HL-60 (cell line): ENCODE data around the gene GPR37.

Experiments
- POLR2AphosphoS5 ChIP-seq: IDR thresholded peaks from 2 replicates; pipeline ENCODE4 v1.6.1; 2012; ENCODE audit warnings: low read depth
- TF ChIP-seq, protein P1 (sequence below): IDR thresholded peaks from 2 replicates; pipeline ENCODE4 v1.6.1; 2012; ENCODE audit warnings: low read depth; ENCODE audit not compliant: insufficient replicate concordance
- TF ChIP-seq, protein P2 (sequence below): IDR thresholded peaks from one replicate; pipeline ENCODE4 v1.5.1; 2011; ENCODE audit warnings: low read length, control low read depth, inconsistent platforms; ENCODE audit not compliant: insufficient read depth

DNA sequence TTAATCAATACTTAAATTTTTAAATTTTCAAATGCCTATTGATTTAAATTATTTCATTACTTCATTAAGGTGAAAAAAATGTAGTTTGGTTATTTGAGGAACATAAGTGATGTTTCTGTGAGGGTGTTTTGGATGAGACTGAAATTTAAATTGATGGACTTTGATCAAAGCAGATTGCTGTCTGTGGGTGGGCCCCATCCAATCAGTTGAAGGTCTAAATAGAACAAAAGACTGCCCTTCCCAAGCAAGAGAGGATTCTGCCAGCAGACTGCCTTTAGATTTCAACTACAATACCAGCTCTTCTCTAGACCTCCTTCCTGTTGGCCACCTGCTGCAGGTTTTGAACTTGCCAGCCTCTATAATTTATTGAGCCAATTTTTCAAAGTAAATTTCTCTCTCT lies 14.5 kb upstream of the GPR37 start:
- TF ChIP-seq, protein P1, sequence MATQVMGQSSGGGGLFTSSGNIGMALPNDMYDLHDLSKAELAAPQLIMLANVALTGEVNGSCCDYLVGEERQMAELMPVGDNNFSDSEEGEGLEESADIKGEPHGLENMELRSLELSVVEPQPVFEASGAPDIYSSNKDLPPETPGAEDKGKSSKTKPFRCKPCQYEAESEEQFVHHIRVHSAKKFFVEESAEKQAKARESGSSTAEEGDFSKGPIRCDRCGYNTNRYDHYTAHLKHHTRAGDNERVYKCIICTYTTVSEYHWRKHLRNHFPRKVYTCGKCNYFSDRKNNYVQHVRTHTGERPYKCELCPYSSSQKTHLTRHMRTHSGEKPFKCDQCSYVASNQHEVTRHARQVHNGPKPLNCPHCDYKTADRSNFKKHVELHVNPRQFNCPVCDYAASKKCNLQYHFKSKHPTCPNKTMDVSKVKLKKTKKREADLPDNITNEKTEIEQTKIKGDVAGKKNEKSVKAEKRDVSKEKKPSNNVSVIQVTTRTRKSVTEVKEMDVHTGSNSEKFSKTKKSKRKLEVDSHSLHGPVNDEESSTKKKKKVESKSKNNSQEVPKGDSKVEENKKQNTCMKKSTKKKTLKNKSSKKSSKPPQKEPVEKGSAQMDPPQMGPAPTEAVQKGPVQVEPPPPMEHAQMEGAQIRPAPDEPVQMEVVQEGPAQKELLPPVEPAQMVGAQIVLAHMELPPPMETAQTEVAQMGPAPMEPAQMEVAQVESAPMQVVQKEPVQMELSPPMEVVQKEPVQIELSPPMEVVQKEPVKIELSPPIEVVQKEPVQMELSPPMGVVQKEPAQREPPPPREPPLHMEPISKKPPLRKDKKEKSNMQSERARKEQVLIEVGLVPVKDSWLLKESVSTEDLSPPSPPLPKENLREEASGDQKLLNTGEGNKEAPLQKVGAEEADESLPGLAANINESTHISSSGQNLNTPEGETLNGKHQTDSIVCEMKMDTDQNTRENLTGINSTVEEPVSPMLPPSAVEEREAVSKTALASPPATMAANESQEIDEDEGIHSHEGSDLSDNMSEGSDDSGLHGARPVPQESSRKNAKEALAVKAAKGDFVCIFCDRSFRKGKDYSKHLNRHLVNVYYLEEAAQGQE = no peak
- TF ChIP-seq, protein P2, sequence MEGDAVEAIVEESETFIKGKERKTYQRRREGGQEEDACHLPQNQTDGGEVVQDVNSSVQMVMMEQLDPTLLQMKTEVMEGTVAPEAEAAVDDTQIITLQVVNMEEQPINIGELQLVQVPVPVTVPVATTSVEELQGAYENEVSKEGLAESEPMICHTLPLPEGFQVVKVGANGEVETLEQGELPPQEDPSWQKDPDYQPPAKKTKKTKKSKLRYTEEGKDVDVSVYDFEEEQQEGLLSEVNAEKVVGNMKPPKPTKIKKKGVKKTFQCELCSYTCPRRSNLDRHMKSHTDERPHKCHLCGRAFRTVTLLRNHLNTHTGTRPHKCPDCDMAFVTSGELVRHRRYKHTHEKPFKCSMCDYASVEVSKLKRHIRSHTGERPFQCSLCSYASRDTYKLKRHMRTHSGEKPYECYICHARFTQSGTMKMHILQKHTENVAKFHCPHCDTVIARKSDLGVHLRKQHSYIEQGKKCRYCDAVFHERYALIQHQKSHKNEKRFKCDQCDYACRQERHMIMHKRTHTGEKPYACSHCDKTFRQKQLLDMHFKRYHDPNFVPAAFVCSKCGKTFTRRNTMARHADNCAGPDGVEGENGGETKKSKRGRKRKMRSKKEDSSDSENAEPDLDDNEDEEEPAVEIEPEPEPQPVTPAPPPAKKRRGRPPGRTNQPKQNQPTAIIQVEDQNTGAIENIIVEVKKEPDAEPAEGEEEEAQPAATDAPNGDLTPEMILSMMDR = no peak
- no peak for TF ChIP-seq POLR2AphosphoS5
